ENCODE data around the gene IL36B. TPM values are rescaled to one million over a fixed set of nuclear protein-coding genes. Genes with fewer than 3 reads are reported as not detected.

Gene IL36B
- total RNA-seq, 1 donor, result not detected

DNA sequence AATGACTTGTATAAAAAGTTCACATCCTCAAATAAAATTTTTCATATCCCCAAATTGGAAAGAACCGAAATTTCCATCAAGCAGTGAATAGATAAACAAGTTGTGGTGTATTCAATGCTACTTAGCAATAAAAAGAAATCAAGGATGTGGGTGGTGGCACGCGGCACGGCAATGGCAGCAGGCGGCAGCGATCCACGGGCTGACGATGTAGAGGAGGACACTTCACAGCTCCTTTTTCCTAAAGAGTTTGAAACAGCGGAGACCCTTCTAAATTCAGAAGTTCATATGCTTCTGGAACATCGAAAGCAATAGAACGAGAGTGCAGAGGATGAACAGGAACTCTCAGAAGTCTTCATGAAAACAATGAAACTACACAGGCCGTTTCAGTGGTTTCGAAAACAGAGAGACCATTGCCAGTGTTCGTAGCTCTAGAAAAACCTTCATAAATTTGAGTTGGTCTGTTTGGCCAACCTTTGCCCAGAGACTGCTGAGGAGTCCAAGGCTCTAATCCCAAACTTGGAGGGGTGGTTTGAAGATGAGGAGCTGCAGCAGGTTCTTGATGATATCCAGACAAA is 57.2 kb downstream of the IL36B start:
- TF ChIP-seq, protein P1, sequence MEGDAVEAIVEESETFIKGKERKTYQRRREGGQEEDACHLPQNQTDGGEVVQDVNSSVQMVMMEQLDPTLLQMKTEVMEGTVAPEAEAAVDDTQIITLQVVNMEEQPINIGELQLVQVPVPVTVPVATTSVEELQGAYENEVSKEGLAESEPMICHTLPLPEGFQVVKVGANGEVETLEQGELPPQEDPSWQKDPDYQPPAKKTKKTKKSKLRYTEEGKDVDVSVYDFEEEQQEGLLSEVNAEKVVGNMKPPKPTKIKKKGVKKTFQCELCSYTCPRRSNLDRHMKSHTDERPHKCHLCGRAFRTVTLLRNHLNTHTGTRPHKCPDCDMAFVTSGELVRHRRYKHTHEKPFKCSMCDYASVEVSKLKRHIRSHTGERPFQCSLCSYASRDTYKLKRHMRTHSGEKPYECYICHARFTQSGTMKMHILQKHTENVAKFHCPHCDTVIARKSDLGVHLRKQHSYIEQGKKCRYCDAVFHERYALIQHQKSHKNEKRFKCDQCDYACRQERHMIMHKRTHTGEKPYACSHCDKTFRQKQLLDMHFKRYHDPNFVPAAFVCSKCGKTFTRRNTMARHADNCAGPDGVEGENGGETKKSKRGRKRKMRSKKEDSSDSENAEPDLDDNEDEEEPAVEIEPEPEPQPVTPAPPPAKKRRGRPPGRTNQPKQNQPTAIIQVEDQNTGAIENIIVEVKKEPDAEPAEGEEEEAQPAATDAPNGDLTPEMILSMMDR (IDR thresholded peaks at IDR 0.05; ENCODE audit: insufficient read depth, low read length), result no peak
- no peak for DNase-seq (ENCODE audit: low read depth)
- H3K4me3 ChIP-seq (ENCODE audit: low read depth, low read length), result no peak overlapping the region

DNA sequence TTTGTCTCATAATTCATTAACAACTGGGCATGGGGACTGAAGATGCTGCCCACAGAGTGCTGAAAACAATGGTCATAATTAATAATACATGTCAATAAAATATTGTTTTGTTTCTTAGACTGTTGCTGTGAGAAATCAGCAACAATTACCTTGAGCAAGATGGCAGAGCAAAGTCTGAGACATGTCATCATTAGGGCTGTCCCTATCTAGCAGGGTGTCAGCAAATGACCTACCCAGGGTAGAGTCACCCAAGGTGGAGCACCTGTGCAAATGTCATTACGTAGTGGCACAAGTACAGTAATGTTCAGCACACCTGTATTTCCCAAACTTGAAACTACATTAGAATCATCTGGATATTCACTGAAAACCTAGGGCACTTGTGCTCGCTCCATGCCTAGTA is 58.0 kb downstream of the IL36B start:
- TF ChIP-seq, protein P1 (IDR thresholded peaks at IDR 0.05; ENCODE audit: insufficient read depth, low read length), result no peak
- no peak overlapping the region for H3K4me3 ChIP-seq (ENCODE audit: low read depth, low read length)
- DNase-seq (ENCODE audit: low read depth), result no peak

DNA sequence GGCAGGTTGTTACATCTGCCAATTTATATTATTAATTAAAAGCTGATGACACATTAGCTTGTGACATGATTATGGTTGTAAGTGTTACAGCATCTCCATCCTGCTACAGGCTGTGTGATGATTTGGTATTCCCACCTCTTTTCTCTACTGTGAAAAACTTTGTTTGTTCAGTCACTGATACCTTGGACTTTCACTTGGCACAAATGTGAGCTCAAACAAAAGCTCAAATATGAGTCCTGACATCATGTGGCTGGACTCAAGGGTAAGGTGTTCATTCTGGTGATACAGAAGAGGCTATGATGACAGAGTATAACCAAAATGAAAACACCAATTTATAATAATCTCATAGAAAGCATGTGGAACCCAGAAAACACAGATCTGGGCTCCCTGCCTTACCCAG is 58.8 kb downstream of the IL36B start:
- TF ChIP-seq, protein P1 (IDR thresholded peaks at IDR 0.05; ENCODE audit: insufficient read depth, low read length), result no peak
- no peak overlapping the region for H3K4me3 ChIP-seq (ENCODE audit: low read depth, low read length)
- no peak for DNase-seq (ENCODE audit: low read depth)

DNA sequence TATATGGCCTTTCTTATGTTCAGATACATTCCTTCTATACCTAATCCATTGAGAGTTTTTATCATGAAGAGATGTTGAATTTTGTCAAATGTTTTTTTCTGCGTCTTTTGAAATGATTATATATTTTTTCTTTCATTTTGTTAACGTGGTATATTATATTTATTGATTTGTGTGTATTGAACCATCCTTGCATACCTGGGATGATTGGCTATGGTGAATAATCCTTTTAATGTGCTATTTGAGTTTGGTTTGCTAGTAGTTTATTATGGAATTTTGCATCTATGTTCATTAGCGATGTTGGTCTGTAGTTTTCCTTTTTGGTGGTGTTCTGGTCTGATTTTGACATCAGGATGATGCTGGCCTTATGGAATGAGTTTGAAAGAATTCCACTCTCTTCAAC is 63.1 kb downstream of the IL36B start:
- TF ChIP-seq, protein P1 (IDR thresholded peaks at IDR 0.05; ENCODE audit: insufficient read depth, low read length), result no peak

DNA sequence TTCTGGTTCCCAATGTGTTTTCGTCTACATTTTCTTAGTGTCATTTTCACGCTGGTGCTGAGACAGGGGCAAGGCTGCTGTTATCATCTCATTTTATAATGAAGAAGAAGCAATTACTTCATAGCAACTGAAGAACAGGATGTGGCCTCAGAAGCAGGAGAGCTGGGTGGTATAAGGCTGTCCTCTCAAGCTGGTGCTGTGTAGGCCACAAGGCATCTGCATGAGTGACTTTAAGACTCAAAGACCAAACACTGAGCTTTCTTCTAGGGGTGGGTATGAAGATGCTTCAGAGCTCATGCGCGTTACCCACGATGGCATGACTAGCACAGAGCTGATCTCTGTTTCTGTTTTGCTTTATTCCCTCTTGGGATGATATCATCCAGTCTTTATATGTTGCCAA is 67.6 kb downstream of the IL36B start:
- DNase-seq (ENCODE audit: low read depth), result no peak
- H3K4me3 ChIP-seq (ENCODE audit: low read depth, low read length), result no peak overlapping the region
- TF ChIP-seq, protein P1 (IDR thresholded peaks at IDR 0.05; ENCODE audit: insufficient read depth, low read length), result no peak

More for the DNA sequence above, 63.1 kb downstream of the IL36B start:
- H3K4me3 ChIP-seq (ENCODE audit: low read depth, low read length), result no peak overlapping the region
- DNase-seq (ENCODE audit: low read depth), result no peak

DNA sequence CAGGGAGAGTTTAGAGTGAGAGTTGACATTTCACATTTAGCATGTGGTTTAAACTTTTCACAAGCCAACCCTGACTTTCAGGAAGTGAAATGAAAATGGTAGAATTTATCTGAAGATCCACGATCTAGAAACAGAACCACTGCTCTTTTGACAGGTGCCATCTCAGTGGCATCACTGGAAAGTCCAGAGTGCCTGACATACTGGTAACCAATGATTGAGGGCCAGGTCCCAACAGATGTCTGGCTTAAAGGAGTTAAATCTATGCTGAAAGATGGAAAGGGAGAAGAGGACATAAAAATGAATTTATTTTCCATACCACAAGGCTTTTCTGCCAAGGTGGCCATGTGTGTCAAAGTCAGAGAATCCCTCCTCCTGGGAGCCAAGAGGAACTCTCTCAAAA is 72.1 kb downstream of the IL36B start:
- no peak for DNase-seq (ENCODE audit: low read depth)
- TF ChIP-seq, protein P1 (IDR thresholded peaks at IDR 0.05; ENCODE audit: insufficient read depth, low read length), result no peak
- no peak overlapping the region for H3K4me3 ChIP-seq (ENCODE audit: low read depth, low read length)

DNA sequence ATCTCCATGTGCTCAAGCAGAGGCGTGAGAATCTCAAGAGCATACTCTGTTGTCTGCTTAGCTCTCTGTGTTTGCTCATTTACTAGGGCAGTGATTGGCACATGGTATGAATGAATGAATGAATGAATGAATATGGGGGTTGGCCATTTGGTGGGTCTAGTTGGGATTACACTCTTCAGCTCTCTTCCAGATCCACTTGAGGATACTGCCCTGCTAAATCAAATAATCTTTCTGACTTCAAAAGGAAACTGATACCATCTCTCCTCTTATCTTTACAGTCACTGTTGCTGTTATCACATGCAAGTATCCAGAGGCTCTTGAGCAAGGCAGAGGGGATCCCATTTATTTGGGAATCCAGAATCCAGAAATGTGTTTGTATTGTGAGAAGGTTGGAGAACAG is 72.9 kb downstream of the IL36B start:
- no peak overlapping the region for H3K4me3 ChIP-seq (ENCODE audit: low read depth, low read length)
- DNase-seq (ENCODE audit: low read depth), result no peak
- TF ChIP-seq, protein P1 (IDR thresholded peaks at IDR 0.05; ENCODE audit: insufficient read depth, low read length), result no peak
